HFF-Myc (cell line): Measurements from ENCODE around the gene CREG2.

ENCODE experiments used
- DNase-seq: peaks from one replicate; pipeline ENCODE4 v3.0.0-alpha.2; 2011; ENCODE audit warnings: low read depth; ENCODE audit errors: extremely low read depth
- H3K4me3 ChIP-seq: replicated peaks from 2 replicates; pipeline ENCODE4 v1.5.1; 2011; ENCODE audit warnings: low read depth, mild to moderate bottlenecking, control low read depth, low read length
- CTCF ChIP-seq: IDR thresholded peaks from 2 replicates; pipeline ENCODE4 v1.5.1; 2012; ENCODE audit warnings: mild to moderate bottlenecking, low read depth, low read length, control low read depth; ENCODE audit errors: missing control alignments

Gene CREG2

GRCh38 chr2:101401906-101402305 is 14.6 kb upstream of the CREG2 start:
- TF ChIP-seq CTCF, result no peak
- DNase-seq, result no peak
- no peak overlapping the region for H3K4me3 ChIP-seq

GRCh38 chr2:101401326-101401665 is 14.0 kb upstream of the CREG2 start:
- no peak for TF ChIP-seq CTCF
- DNase-seq, result no peak

GRCh38 chr2:101400506-101401325 is 13.4 kb upstream of the CREG2 start:
- DNase-seq, result no peak
- TF ChIP-seq CTCF, result no peak
- no peak overlapping the region for H3K4me3 ChIP-seq

More at GRCh38 chr2:101401326-101401665, 14.0 kb upstream of the CREG2 start:
- H3K4me3 ChIP-seq, result no peak overlapping the region

- no peak for DNase-seq
- no peak for TF ChIP-seq CTCF
- no peak overlapping the region for H3K4me3 ChIP-seq
Observed at GRCh38 chr2:101400048-101400447, 12.7 kb upstream of the CREG2 start.

GRCh38 chr2:101399021-101399799 is 11.9 kb upstream of the CREG2 start:
- TF ChIP-seq CTCF, result no peak
- DNase-seq, result no peak
- no peak overlapping the region for H3K4me3 ChIP-seq

- H3K4me3 ChIP-seq, result no peak overlapping the region
- TF ChIP-seq CTCF, result no peak
- no peak for DNase-seq
Observed at GRCh38 chr2:101398116-101398821, 11.0 kb upstream of the CREG2 start.
